HEK293T (cell line): Measurements from ENCODE around the gene SCNM1.
"Not testable (repeated sequence)": the region's sequence is repeated elsewhere in the genome, so short reads cannot be mapped to it uniquely, and the experiment has no call there.

ENCODE experiments used
- FOXA1 ChIP-seq: fragments of 450-650 bp; IDR thresholded peaks from 2 replicates; pipeline ENCODE4 v1.6.1; 2016; ENCODE audit warnings: mild to moderate bottlenecking
- LEF1 ChIP-seq: fragments of 450-650 bp; IDR thresholded peaks from 2 replicates; pipeline ENCODE4 v1.6.1; 2017; ENCODE audit warnings: mild to moderate bottlenecking, borderline replicate concordance
- SP1 ChIP-seq: fragments of 450-650 bp; IDR thresholded peaks from 2 replicates; pipeline ENCODE4 v1.6.1; 2017
- TARDBP ChIP-seq: fragments of 450-650 bp; IDR thresholded peaks from 2 replicates; pipeline ENCODE4 v1.6.1; 2016

GRCh38 chr1:151188667-151189066 lies 22.7 kb downstream of the SCNM1 start:
- not testable (repeated sequence) for TF ChIP-seq TARDBP, FOXA1, SP1, LEF1
